GM21619 (cell line): ENCODE results near the gene POTEB2.
"Not testable (repeated sequence)": the region's sequence is repeated elsewhere in the genome, so short reads cannot be mapped to it uniquely, and the experiment has no call there.

ENCODE experiments used
- ATAC-seq: cut with Tn5 transposase; IDR thresholded peaks from one replicate; pipeline ENCODE4 v1.9.1; 2021; ENCODE audit not compliant: unreplicated experiment

POTEB2 gene

GRCh38 chr15:20866214-20866613 lies at the start of gene POTEB2:
Gene POTEB2, minus strand, starts transcription at chr15:20866314. Its CDS starts 33 bp downstream, at chr15:20866281.
- ATAC-seq = not testable (repeated sequence)

GRCh38 chr15:20879916-20880315 lies 13.8 kb upstream of the POTEB2 start:
- not testable (repeated sequence) for ATAC-seq

- ATAC-seq = not testable (repeated sequence)
Measured at GRCh38 chr15:20878464-20878863, 12.3 kb upstream of the POTEB2 start.

GRCh38 chr15:20877819-20878218 lies 11.7 kb upstream of the POTEB2 start:
- not testable (repeated sequence) for ATAC-seq
